Measurements from ENCODE around the gene ZNF516. TPM values are rescaled to one million over a fixed set of nuclear protein-coding genes. Genes with fewer than 3 reads are reported as not detected.
A peak's percentile ranks its signal among the peaks of the same experiment; 100 is the strongest.
"Not testable (repeated sequence)": the region's sequence is repeated elsewhere in the genome, so short reads cannot be mapped to it uniquely, and the experiment has no call there.

ZNF516 gene
- total RNA-seq, 1 donor from 2014 or later, result 26.7 TPM

DNA sequence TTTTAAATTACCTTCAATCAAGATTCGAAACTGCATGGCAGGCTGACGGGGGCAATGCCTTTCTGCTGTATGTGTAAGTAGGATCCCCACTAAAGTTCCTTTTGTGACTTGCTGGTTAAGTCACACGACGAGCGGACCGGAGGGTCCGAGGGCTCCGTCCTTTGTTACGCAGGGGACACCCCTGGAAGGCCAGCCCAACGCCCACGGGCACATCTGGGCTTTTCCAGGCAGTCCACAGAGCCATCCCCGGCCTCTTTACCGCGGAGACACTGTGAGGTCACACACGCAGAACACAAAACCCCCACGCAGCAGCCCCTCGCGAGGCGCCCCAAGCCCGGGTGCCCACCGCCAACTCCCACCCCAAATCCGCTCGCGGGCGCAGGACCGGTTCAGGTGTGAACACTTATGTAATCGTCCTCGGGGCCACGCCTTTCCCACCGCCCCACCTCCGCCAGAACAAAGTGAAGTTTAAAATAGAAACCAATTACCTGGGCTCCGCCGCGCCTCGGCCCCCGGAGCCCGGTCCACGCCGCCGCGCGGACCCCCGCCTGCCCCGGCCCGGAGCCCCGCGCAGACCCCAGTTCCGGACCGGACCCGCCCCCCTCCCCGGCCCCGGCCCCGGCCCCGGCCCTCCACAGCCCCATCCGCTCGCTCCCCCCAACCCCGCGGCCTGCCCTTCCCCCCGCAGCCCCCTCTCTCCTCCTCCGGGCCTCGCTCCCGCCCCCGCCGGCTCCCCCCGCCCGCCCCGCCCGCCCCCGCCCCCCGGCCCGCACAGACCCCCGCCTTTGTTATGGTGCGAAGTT is 4.2 kb downstream of the ZNF516 start:
- DNase-seq (ENCODE audit: low read depth), result no peak

DNA sequence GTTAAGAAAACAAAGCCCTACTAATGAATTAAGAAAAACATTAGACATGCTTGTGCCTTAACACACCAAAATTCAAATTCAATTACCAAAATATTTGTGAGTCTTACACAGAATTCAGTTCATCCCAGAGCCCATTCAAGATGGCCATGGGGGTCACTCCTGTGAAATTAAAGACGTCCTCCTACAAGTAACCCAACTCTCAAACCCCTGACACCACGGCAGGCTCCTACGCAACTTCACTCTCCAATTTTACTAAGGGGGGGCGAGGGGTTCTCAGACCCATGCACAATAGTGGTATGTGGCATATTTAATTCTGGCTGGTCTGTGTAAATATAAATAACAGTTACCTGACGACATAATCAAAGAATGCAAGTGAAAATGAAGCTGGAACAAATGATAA is 5.0 kb downstream of the ZNF516 start:
- no peak for DNase-seq (ENCODE audit: low read depth)

DNA sequence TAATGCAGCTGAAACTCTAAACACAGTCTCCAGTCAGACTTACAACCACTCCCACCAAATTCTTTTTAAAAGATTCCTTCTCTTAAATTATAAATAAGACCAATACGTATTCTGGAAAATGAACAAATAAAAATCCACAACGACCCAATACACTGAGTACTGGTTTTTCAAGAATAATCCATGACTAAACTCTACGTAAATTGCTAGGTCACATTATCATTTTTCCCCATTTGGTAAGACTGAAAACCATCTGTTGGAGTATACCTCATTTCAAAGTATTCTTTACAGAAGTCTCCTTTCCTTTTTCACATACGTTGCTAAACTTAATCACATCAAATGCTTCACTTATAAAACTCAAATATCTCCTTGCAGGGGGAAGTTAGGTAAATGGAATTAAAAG is 6.0 kb downstream of the ZNF516 start:
- no peak for DNase-seq (ENCODE audit: low read depth)

DNA sequence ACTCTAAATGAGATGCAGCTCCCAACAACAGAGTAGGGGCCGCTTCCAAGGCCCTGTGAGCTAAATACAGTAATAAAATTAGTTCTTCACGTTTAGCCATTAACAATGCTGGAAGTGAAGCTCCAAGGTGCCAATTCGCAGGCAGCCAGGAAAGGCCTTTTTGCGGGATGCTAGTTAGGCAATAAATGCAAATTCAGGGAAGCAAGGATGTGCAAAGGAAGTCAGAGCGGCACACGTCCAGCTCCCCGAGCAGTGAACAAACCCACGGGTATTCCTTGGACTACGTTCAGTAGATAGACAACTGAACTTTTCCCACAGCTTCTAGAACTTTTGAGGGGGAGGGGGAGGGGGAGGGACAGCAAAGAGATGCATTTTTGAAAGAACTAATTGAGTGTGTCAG is 6.9 kb downstream of the ZNF516 start:
- peak; percentile 70 for DNase-seq (ENCODE audit: low read depth)

DNA sequence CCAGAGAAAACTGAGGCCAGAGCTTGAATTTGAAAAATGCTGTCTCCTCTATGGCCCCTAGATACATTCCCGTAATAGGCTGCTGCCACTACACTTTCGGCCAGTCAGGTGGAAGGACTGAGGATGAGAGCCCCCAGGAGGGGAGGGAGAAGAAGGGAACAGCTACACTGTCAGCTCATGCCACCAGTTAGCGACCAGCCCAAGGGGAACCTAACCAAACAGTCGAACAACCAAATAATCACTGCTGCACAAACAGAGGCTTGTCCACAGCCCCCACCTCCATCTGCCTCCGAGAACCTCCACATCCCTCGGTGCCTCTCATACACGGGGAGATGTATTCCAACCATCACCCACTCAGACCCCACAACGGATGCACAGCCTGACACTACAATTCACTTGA is 7.3 kb downstream of the ZNF516 start:
- no peak for DNase-seq (ENCODE audit: low read depth)

DNA sequence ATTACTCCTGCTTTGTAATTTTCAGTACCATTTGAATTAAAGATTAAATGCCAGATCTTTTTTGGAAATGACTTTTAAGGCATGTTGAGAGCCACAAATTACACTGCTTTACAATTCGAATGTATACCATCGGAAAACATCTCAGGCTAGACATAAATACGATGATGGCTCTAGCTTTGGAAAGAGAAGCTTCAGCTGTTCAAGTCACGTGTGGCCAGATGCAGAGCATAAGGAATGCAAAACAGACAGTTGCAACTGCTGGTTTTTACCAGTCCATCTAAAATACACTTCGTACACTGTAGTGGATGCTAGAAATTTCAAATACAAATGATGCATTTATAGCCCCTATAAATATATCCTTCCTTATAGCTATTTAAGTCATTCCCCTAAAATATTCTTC is 8.0 kb downstream of the ZNF516 start:
- DNase-seq (ENCODE audit: low read depth), result no peak

DNA sequence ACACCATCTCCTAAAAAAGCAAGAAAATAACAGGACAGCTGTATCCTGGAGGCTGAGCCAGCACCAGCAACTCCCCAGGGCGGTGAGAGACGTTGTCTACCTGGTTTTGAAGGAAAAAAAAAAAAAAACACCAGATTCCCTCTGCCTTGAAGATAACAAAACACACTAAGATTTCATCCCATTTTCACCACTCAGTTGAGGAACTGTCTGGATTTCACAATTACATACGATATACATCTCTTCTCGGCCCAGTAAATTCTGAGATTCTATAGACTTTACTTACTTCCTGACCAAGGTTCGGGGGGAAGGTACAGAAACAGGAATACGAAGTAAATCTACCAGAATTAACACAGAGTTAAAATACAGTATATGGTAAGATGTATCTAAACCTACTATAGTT is 8.5 kb downstream of the ZNF516 start:
- no peak for DNase-seq (ENCODE audit: low read depth)

DNA sequence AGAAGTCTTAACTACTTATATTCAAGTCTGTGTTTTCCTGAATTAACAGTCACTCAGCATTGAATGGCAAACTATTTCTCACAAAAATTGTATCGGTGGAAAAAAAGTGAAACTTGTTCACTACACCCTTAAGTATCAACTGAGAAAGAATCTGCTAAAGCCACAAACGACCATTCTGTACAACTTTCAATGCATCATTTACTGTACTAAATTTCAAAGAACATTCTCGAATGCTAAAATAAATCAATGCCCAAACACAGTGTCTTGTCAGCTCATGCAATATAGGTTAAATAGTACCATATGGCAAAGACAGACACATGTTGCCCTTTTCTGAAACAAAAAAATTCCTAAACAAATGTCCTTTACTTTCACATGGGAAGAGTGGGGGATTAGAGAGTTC is 9.0 kb downstream of the ZNF516 start:
- DNase-seq (ENCODE audit: low read depth), result no peak

DNA sequence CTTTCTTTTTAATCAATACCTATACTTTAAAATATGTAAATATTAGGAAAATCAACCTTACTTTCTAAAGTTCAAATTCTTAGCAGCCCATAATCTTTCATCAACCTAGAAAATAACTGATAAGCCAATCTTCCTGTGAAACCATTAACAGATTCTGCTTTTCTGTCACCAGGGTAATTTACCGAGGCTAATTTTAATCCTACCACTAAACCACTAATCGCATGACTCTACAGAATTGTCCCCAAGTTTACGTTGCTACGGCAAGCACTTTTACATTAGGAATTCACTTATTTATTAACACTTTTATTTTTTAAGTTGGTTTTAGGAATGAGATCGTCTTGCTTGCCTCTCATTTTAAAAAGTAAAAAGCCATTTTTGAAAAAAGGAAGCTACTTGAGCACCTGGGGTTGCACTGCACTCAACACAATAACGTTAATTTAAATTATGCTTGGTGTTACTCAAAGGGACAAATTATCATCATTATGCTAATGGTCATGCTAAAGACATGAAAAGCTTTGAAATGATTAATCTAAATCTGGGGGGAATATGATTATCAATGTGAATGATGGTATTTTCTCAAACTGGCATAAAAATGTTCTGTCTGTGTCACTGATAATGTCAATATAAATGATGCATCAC is 10.2 kb downstream of the ZNF516 start:
- no peak for DNase-seq (ENCODE audit: low read depth)

DNA sequence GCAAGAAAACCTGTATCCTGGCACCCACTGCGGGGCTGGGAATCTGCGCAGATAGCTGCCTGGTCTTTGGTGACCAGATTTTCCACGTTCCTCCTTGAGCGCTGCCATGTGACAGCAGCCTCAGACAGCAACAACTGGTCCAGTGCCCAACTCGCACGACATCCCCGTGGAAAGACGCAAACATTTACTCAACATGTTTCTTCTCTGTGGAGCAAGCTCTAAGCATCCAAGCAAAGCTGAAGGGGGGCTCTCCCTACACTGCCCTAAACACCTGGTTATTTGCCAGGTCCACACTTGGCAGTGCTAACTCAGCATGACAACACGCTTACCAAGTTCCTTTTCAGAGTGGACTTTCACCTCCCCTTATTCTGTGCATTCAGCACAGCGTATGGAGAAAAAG is 11.3 kb downstream of the ZNF516 start:
- DNase-seq (ENCODE audit: low read depth), result peak; percentile 47

DNA sequence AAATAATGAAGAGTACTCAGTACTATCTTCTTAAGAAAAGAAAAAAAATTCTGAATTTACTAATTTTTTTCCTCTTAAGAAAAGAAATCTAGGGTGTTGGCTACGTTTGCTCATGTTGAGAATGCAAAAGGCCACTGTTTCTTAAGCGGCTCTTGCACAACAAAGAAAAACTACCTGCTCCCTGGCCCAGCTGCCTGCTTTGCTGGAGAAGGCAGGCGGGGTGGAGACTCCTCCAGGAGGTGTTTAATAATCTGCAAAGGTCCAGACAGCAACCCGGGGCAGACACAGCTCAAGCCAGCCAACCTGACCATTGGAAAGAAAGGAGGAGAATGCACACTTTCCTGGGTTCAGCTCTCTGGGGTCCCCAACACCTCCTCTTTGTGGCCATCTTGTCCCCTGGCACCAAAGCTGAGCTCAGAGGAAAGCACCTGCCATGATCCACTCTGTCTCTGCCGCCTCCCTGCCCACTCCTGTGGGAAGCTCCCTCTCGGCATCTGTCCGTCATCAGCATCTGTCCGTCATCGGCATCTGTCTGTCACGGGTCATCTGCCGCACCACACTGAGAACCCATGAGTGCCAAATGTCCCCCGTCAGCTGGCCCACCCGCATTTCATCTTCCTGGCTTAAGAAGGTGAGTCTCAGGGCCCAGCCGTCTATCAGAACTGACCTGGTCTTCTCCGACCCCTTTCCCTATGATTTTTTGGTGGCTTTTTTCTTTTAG is 11.9 kb downstream of the ZNF516 start:
- DNase-seq (ENCODE audit: low read depth), result peak; percentile 75

DNA sequence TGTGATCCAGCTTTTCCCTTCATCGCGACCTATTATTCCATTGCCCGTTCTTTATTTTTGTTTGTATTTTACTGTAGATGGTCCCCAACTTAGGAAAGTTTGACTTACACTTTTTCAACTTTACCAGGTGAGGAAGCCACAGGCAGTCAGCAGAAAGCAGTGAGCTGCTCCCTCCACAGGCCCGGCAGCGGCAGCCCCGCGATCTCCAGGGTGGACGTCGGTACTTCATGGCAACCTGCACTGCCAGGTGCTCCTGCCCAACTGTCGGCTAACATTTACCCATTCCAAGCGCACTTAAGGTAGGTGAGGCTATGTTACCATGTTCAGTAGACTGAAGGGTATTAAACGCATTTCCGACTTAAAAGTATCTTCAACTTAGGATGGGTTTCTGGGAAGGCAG is 12.8 kb downstream of the ZNF516 start:
- DNase-seq (ENCODE audit: low read depth), result no peak

DNA sequence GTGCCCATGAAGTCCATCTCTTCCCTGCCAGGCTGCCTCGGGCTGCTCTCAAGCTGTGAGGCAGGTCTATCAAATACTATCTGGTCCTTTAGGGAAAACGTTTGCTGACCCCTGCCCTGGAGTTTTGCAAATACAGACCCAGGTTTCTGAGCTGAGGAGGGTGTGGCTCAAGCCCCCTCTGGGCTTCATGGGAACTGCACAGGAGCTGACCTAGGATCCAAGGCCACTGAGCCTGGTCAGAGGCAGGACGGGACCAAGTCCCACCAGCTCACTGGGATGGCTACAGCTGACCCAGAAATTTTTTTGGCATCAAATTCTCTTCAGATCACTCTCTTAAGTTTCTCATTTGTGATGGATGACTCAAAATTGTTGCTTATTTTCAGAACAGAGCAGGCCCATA is 14.1 kb downstream of the ZNF516 start:
- DNase-seq (ENCODE audit: low read depth), result no peak

DNA sequence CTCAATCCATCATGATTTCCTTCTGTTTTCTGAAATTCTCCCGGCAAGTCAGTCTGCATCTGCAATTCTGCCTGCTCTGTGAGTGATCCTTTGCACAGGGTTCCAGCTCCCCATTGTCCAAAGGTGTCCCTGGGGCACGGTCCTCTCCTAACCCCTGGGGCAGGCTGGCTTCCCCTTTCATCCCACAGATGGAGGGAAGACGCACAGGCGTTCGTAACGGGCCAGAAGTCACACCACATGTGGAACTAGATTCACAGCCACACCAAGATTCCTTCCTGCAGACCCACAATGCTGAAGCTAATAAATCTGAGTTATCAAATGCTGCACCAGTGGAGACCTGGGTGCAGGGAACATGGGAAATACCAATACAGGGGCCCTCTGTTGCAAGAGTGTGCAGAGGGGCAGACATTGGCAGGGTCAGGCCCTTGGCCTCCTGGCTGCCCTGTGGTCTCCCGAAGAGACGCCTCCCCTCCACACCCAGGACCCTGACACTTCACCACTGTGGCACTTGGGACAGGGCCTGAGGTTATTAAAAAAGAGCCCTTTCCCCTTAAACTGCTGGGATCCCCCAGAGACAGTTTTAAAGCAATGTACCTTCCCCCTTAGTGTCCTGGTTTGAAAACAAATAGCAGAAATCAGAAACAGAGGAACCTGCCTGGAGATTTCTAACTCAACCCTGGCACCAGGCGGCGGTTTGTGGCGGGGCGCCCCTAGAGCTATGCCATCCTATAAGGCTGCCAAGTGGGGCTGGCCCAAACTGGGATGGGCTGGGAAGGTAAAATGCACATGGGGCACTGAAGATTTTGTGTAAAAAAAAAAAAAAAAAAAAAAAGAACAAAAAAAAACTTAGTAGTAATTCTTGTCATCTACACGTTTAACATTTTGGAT is 15.4 kb downstream of the ZNF516 start:
- no peak for DNase-seq (ENCODE audit: low read depth)

DNA sequence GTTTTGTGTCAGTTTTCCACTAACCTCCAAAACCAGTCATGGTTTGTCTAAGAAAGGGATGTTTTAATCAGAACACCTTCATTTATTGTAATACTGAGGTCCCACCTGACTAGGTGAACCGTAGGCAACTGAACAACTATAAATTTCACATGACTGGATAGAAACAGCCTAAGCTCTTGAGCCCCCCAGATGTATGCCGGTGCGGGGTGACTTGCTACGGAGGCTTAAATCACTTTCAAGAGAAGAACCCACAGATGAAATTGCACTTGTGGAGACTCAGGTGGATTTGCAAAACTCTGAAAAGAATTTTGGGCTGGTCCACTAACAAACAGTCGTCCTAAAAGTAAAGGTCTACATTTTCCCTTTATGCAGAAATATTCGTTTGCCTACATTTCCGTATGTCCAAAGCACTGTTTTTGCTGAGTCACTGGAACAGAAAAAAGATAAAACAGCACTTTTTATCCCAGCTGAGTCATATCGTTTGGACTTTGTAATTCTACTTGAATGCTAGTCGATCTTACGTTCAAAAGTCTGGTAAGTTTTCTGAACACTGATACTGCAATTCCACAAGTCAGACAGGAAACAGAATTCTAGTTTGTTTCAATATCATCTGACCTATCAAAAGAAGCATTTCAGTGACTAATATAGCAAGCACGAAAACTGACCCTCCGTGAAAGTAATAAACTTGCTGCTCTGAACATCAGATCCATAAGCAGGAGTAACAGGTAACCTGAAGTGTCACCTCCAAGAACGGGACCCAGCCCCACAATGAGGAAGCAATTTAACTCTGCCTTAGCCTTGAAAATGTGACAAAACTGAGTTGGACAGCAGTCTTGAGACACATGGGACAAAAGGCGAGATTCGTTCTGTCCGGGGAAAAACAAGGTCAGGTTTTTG is 18.1 kb downstream of the ZNF516 start:
- peak; percentile 97 for DNase-seq (ENCODE audit: low read depth)

DNA sequence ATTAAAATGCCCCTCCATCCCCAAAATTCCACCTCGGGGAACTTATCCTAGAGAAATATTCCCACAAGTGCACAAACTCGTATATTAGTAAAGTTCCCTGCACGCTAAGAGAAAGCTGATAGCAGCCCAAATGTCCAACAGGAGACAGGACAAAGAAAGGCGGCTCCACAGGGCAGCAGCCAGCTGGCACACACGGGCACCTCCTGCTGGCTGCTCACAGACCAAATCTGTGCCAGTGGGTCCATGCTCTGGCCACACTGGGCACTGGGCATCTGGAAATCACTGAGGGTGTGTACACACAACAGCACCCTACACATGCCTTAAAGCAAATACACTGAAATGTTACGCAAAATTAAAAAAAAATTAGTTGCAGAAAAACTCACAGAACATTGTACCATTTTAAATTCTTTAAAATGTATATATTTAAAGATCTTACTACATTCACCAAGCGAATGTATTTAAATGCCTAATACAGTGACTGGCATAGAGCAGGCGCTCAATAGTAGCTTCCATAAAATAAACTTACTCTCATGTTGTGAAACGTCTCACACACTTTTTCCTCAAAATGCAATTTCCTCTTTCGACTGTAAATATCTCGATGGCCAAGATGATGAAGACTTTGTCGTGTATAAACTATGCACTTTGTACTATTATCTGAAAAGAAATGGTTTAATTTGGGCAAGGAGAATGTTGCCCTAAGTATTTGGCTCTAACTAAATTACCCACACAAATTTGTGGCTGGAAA is 19.4 kb downstream of the ZNF516 start:
- no peak for DNase-seq (ENCODE audit: low read depth)

DNA sequence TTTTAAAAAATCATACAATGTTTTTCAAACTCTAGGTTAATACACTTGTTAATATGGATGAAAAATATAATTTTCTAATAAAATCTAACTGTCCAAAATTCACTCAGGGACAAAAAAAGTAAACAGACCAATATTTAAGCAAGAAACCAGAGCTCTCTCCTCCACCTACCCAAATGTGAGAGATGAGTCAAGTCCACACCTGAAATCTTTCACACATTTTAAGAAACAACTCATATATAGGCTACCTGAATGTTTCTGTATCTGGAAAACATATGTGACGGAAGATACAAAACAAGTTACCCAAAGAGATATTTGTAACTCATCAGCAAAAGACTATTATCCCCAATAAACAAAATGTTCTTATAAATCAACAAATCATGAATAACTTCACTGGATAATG is 20.2 kb downstream of the ZNF516 start:
- no peak for DNase-seq (ENCODE audit: low read depth)

DNA sequence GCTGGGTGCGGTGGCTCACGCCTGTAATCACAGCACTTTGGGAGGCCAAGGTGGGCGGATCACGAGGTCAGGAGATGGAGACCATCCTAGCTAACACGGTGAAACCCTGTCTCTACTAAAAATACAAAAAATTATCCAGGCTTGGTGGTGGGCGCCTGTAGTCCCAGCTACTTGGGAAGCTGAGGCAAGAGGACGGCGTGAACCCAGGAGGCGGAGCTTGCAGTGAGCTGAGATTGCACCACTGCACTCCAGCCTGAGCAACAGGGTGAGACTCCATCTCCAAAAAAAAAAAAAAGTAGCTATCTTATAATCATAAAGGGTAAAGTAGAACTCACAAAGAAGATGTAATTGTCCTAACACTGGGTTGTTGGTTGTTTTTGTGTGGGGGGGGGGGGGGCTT is 21.5 kb downstream of the ZNF516 start:
- DNase-seq (ENCODE audit: low read depth), result not testable (repeated sequence)

DNA sequence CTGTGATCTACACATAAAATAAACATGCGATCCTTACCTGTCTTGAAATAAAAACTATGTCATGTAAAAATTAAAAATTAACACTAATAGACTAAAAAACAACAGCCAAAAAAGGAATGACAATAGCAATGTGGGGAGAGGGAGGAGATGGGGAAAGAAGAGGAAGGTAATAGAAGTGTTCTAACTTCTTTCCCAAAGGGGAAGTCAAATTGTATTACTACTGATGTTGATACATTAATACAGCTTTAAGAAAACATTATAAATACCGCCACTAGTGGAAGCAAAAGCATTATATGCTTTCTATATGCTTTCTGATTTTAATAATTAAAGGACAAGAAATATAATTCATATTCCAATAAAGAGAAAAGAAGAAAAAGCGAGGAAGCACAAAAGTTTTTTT is 22.2 kb downstream of the ZNF516 start:
- no peak for DNase-seq (ENCODE audit: low read depth)

DNA sequence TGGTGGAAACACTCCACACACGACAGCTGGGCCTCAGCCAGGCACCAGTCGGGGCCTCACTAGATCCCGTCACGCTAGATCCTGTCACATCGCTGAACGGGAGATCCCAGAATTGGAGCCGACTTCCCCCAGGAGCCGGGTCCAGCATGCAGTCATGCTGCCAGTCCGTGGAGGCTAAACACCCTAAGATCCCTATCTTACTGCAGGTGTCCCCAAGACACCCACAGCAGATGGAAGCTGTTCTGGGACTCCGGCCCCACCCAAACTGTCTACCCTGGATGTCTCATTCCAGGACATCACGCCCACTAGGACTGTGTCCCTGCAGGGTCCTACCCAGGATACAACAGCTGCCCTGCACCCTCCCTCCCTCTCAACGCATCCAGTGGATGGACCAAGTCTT is 23.4 kb downstream of the ZNF516 start:
- no peak for DNase-seq (ENCODE audit: low read depth)
